ENCODE results near the gene SLC7A10. TPM values are rescaled to one million over a fixed set of nuclear protein-coding genes. Genes with fewer than 3 reads are reported as not detected.
A peak's percentile ranks its signal among the peaks of the same experiment; 100 is the strongest.

Gene SLC7A10
- not detected for total RNA-seq

DNA sequence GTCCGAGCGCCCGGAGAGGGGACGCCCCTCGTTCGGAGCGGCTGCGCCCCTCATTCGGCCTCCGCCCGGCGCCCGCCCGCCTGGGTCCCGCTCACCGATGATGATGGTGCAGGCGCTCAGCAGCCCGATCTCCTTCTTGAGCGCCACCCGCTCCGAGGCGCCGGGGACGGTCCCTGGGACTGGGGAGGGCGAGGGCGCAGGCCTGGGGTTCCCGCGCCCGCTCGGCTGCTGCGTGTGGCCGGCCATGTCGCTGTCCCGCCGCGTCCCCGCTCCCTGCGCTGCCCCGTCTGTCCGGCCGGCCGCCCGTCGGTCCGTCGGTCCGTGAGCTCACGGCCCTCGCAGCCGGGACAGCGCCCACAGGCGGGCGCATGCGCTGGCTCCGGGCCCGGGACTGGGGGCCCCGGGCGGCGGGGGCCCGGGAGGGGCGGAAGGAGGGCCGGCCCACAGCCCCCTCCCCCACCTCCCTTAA lies at the start of gene SLC7A10:
SLC7A10 (minus strand) TSS at position 393 of the 469 bp plus-strand sequence; CDS start at position 246, 147 bp downstream.
- TF ChIP-seq POLR2A (IDR thresholded peaks at IDR 0.05), result no peak
- TF ChIP-seq, protein P1, sequence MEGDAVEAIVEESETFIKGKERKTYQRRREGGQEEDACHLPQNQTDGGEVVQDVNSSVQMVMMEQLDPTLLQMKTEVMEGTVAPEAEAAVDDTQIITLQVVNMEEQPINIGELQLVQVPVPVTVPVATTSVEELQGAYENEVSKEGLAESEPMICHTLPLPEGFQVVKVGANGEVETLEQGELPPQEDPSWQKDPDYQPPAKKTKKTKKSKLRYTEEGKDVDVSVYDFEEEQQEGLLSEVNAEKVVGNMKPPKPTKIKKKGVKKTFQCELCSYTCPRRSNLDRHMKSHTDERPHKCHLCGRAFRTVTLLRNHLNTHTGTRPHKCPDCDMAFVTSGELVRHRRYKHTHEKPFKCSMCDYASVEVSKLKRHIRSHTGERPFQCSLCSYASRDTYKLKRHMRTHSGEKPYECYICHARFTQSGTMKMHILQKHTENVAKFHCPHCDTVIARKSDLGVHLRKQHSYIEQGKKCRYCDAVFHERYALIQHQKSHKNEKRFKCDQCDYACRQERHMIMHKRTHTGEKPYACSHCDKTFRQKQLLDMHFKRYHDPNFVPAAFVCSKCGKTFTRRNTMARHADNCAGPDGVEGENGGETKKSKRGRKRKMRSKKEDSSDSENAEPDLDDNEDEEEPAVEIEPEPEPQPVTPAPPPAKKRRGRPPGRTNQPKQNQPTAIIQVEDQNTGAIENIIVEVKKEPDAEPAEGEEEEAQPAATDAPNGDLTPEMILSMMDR (IDR thresholded peaks at IDR 0.05), result no peak
- no CpG with 5 or more reads among the region's 62 CpGs for WGBS, 2 donors
- no peak for DNase-seq
- Histone ChIP-seq H3K36me3 (no peaks in the 10 kb centered on the region), H3K27ac (no peak within 1 kb of the TSS), H3K4me3 (peak within 1 kb of the TSS in 3 of 4 donors; percentile 4 to 51 (median 39)), H3K9me3 (peaks cover 0 to 26% (median 21%) of the 10 kb centered on the region in 3 donors), H3K4me1 (peaks cover 0 to 24% (median 17%) of the 10 kb centered on the region in 3 donors), H3K27me3 (peaks cover 14 to 96% (median 27%) of the 10 kb centered on the region in 4 donors)
- intact Hi-C loops (cut with DNase I), result no loop called here

DNA sequence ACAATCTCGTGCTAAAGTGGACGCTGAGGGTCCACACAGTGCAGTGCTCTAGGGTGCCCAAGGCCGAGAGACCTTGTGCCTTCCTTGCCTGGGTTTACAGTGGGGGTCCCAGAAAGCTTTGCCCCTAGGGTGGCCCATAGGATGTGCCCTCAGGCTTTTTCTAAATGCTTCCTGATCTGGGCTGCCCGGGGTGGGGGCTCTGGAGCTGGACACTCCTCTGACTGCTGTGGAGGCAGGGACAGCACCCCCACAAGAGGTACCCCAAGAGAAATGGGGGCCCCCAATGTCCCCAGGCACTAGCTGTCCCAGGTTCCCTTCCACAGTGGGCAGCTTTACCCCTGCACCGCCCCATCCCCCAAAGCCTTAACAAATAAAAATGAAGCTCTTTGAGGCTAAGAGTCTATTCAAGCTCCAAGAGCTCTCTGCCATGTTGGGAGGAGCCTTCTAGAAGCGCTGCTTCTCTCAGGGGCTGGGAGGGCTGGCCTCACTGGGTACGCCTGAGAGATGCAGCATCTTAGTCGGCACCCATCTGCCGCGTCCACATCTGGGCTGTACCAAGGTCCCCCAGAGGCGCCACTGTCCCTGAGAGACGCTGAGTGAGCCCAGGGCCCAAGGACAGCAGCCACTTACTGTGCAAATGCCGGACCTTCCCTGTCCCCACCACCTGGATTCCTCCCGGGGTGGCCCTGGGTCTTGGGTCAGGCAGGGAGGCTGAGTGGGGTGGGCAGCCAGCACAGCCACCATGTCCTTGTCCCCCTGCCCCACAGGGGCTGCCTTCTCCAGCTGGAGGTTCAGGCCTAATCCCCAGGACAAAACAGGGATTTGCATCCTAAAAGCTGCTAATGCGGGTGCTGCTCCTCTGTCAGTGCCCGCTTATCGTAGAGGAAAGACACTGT lies 49.3 kb upstream of the SLC7A10 start:
- Histone ChIP-seq H3K4me1 (peaks cover 20 to 42% (median 22%) of the 10 kb centered on the region in 3 donors), H3K27ac (peak overlapping the region; percentile 47 to 71 (median 58)), H3K4me3 (no peak overlapping the region), H3K36me3 (no peaks in the 10 kb centered on the region), H3K9me3 (no peaks in the 10 kb centered on the region), H3K27me3 (no peaks in the 10 kb centered on the region)
- DNase-seq, result no peak
- TF ChIP-seq, protein P1 (IDR thresholded peaks at IDR 0.05), result no peak
- no peak for TF ChIP-seq POLR2A (IDR thresholded peaks at IDR 0.05)
- WGBS, 2 donors, result 57 to 74% methylated on average over 8 to 10 of the region's 17 CpGs
- intact Hi-C loops (cut with DNase I), result no loop called here

DNA sequence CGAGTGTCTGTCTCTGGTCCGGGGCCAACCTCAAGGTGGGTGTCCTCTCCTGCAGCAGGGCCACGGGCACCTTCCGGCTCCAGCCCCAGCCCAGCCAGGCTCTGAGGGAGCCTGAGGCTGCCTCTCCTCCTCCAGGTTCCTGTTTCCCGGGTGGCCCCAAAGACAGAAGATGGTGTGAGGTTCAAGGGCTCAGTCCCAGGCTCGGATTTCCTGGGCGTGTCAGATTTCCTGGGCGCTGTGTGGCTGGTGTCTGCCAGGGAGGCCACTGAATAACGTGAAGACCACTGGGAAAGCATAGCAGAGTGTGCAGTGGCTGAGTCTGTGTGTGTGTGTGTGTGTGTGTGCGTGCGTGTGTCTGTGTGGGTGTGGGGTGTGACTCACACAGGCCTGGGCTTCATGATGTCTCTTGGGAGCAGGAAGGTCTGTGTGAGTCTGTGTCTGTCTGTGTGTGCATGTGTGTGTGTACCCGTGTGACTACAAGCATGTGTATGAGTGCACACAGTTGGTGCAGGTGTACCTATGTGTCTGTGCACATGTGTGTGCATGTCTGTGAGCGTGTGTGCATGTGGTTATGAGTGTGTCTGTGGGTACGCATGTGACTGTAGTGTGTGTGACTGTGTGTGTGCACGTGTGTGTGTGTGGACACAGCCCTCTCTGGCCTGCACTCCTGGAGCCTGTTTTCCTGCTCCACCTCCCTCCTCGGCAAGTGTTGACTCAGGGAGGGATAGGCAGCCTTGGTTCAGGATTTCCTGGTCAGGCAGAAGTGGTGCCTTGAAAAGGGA lies 48.4 kb upstream of the SLC7A10 start:
- DNase-seq, result no peak
- Histone ChIP-seq H3K27me3 (no peaks in the 10 kb centered on the region), H3K4me1 (peaks cover 20 to 42% (median 22%) of the 10 kb centered on the region in 3 donors), H3K36me3 (no peaks in the 10 kb centered on the region), H3K9me3 (no peaks in the 10 kb centered on the region), H3K27ac (peak overlapping the region; percentile 47 to 71 (median 58)), H3K4me3 (no peak overlapping the region)
- intact Hi-C loops (cut with DNase I), result no loop called here
- WGBS, 2 donors, result 7 to 42% methylated on average over 2 to 12 of the region's 16 CpGs
- no peak for TF ChIP-seq POLR2A (IDR thresholded peaks at IDR 0.05)
- TF ChIP-seq, protein P1 (IDR thresholded peaks at IDR 0.05), result no peak

DNA sequence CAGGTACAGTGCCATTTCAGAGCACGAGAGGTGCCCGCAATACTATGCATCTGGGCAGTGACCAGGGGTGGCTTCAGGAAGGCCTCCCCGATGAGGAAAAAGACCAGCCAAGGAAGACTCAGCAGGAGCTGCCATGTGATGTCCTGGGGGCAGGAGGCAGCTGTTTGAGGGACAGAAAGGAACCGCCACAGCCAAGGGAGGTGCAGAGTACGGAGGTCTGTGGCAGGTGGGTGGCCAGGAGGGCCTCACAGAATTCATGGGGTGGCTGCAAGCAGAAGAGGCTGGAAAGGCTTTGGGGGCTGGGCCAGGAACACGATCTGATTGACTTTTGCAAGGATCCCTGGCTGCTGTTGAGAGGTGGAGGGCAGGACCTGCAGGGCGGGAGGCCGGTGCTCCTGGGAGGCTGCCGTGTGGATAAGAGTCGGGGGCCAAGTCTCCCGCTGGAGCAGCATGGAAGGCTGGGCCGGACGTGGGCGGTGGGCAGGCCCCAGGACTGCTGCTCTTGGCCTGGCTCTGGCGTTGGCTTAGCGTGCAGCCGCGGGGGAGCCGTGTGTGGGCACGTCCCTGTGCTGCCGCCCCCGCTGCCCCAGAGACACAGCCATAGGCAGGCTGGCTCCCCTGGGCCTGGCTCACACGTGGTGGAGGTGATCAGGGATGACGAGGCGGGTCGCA lies 47.6 kb upstream of the SLC7A10 start:
- Histone ChIP-seq H3K4me1 (peaks cover 20 to 42% (median 22%) of the 10 kb centered on the region in 3 donors), H3K4me3 (no peak overlapping the region), H3K27me3 (no peaks in the 10 kb centered on the region), H3K9me3 (no peaks in the 10 kb centered on the region), H3K36me3 (no peaks in the 10 kb centered on the region), H3K27ac (peak overlapping the region; percentile 37 to 71 (median 54))
- TF ChIP-seq POLR2A (IDR thresholded peaks at IDR 0.05), result no peak
- TF ChIP-seq, protein P1 (IDR thresholded peaks at IDR 0.05), result no peak
- WGBS, 2 donors, result 27 to 52% methylated on average over 7 of the region's 26 CpGs
- DNase-seq, result no peak
- intact Hi-C loops (cut with DNase I), result no loop called here

Measured in esophagus squamous epithelium (tissue), 5 donors.